ENCODE measurements around the gene MYOG.

The MYOG gene

GRCh38 chr1:203085528-203086406, at the start of gene MYOG:
Gene MYOG (minus strand): TSS chr1:203086012. CDS start chr1:203085961, 51 bp downstream.
- Mint-ChIP-seq H3K27me3 (peaks cover 7% of the 10 kb centered on the region), H3K4me1 (no peaks in the 10 kb centered on the region), H3K9me3 (no peaks in the 10 kb centered on the region), H3K27ac (no peak within 1 kb of the TSS), H3K36me3 (ENCODE audit: low read depth) (no peaks in the 10 kb centered on the region), H3K4me3 (no peak within 1 kb of the TSS)
- DNase-seq, result no peak
- ATAC-seq, result no peak

- H3K4me3 Mint-ChIP-seq, result no peak overlapping the region
- peaks cover 12% of the 10 kb centered on the region for H3K27me3 Mint-ChIP-seq
- H3K36me3 Mint-ChIP-seq (ENCODE audit: low read depth), result no peaks in the 10 kb centered on the region
- H3K9me3 Mint-ChIP-seq, result no peaks in the 10 kb centered on the region
- ATAC-seq (no peak), DNase-seq (no peak)
- no peak overlapping the region for H3K27ac Mint-ChIP-seq
- peaks cover 4% of the 10 kb centered on the region for H3K4me1 Mint-ChIP-seq
Measured at GRCh38 chr1:203133970-203134725, 48.3 kb upstream of the MYOG start.

- H3K9me3 Mint-ChIP-seq, result no peaks in the 10 kb centered on the region
- ATAC-seq (no peak), DNase-seq (no peak)
- H3K36me3 Mint-ChIP-seq (ENCODE audit: low read depth), result no peaks in the 10 kb centered on the region
- H3K27me3 Mint-ChIP-seq, result peaks cover 31% of the 10 kb centered on the region
- peaks cover 10% of the 10 kb centered on the region for H3K4me1 Mint-ChIP-seq
- H3K4me3 Mint-ChIP-seq, result no peak overlapping the region
- H3K27ac Mint-ChIP-seq, result no peak overlapping the region
Measured at GRCh38 chr1:203131548-203132200, 45.9 kb upstream of the MYOG start.

DNA sequence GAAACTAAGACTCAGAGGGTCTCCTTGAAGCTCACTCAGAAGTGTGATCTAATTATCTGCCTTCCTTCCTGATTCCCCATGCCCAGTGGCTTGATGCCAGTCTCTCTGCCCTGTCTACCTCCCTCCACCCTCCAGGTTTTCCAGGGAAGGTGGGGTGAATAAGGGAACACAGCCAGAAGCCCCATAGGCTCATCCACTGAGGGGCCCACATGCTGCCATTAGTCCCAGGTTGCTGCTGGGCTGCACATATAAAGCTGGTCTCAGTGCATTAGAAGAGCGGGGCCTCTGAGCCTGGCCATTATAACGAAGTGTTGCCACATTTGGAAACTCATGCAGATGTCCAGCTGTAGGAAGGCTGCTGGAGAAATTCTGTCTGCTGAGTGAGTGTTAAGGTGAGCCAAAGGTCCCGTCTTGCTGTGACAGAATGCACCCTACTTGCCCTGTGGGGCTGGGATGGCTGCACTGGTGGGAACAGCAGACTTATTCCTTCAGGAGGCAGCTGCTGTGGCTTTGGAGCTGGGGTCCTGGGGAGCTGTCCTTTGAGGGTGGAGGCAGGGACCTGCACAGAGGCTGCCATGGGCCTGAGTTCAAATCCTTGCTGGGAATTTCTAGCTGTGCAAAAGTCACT, 44.7 kb upstream of the MYOG start:
- no peak for ATAC-seq
- Mint-ChIP-seq H3K36me3 (ENCODE audit: low read depth) (no peaks in the 10 kb centered on the region), H3K4me3 (no peak overlapping the region), H3K27ac (no peak overlapping the region), H3K4me1 (peaks cover 5% of the 10 kb centered on the region), H3K9me3 (no peaks in the 10 kb centered on the region), H3K27me3 (peaks cover 39% of the 10 kb centered on the region)
- no peak for DNase-seq

DNA sequence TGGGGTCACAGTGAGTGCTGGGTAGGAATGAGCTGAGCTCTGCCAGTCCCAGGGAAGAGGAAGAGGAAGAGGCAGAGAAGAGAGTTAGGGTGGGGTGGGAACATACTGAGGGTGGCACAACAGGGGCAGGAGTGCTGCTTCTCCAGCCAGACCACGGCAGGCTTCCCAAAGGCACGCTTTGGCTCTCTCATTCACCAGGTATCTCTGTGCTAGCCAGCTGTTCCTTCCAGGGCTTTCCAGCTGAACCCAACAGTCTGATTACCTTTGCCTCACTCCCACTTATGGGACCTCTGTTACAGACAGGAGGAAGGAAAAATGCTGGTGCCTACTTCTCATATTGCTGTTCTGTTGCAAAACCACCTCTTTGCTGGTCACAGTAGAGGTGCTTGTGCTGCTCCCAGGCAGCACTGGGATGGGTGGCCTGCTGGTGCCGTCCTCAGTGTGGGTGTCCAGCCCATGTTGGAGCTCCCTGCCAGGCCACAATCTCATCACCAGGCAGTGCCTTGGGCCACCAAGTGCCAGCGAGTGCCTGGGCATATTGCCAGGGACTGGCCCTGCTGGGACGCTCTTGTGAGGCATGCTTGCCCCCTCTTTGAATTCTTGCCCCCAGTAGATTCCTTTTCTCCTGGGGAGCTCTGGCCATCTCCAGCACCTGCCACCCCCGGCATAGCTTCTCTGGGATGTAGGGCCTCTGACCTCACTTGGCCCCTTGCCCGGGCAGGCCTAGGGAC, 43.9 kb upstream of the MYOG start:
- H3K27ac Mint-ChIP-seq, result no peak overlapping the region
- H3K36me3 Mint-ChIP-seq (ENCODE audit: low read depth), result no peaks in the 10 kb centered on the region
- H3K27me3 Mint-ChIP-seq, result peaks cover 47% of the 10 kb centered on the region
- no peak for DNase-seq
- H3K4me3 Mint-ChIP-seq, result no peak overlapping the region
- no peaks in the 10 kb centered on the region for H3K9me3 Mint-ChIP-seq
- ATAC-seq, result no peak
- H3K4me1 Mint-ChIP-seq, result peaks cover 5% of the 10 kb centered on the region

GRCh38 chr1:203128716-203129500, 43.1 kb upstream of the MYOG start:
- DNase-seq (no peak), ATAC-seq (peak; percentile 13)
- Mint-ChIP-seq H3K27me3 (peaks cover 50% of the 10 kb centered on the region), H3K36me3 (ENCODE audit: low read depth) (no peaks in the 10 kb centered on the region), H3K4me3 (no peak overlapping the region), H3K27ac (no peak overlapping the region), H3K9me3 (no peaks in the 10 kb centered on the region), H3K4me1 (peaks cover 5% of the 10 kb centered on the region)

- DNase-seq (no peak), ATAC-seq (no peak)
- Mint-ChIP-seq H3K27ac (no peak overlapping the region), H3K4me3 (no peak overlapping the region), H3K27me3 (peaks cover 55% of the 10 kb centered on the region), H3K9me3 (no peaks in the 10 kb centered on the region), H3K36me3 (ENCODE audit: low read depth) (no peaks in the 10 kb centered on the region), H3K4me1 (peaks cover 5% of the 10 kb centered on the region)
Measured at GRCh38 chr1:203128431-203128715, 42.6 kb upstream of the MYOG start.

DNA sequence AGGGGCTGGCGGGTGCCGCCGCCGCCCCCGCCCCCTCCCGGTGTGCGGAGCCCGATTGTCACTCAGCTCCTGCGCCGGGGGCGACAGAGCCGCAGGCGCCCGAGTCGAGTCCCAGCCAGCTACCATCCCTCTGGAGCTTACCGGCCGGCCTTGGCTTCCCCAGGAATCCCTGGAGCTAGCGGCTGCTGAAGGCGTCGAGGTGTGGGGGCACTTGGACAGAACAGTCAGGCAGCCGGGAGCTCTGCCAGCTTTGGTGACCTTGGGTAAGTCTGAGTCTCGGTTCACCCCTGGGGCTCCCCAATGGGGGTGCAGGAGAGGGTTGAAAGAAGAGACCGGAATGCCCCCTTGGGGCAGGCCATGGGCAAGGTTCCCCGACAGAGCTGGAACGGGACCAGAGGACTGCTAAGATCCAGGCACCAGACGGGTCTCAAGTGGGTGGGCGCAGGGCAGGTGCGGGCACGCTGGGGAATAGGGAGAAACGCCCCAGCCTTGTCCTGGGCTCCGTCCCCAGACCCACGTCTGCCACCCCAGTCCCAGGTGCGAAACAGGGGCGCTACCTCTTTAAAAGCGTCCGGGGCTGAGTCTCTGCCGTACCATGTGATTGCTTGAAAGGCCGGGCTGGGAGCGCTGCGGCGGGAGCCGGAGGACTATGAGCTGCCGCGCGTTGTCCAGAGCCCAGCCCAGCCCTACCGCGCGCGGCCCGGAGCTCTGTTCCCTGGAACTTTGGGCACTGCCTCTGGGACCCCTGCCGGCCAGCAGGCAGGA, 42.0 kb upstream of the MYOG start, which contains the start of gene ADORA1:
Gene ADORA1 (plus strand): TSS at position 61 of the 765 bp plus-strand sequence. CDS start 1,116 bp downstream, outside the sequence.
- Mint-ChIP-seq H3K27me3 (peaks cover 55% of the 10 kb centered on the region), H3K9me3 (no peaks in the 10 kb centered on the region), H3K4me1 (peaks cover 5% of the 10 kb centered on the region), H3K4me3 (no peak within 1 kb of the TSS), H3K36me3 (ENCODE audit: low read depth) (no peaks in the 10 kb centered on the region), H3K27ac (no peak within 1 kb of the TSS)
- DNase-seq (peak; percentile 8), ATAC-seq (peak; percentile 26)

- no peak for DNase-seq
- Mint-ChIP-seq H3K4me3 (no peak overlapping the region), H3K36me3 (ENCODE audit: low read depth) (no peaks in the 10 kb centered on the region), H3K9me3 (no peaks in the 10 kb centered on the region), H3K27ac (no peak overlapping the region), H3K27me3 (peaks cover 55% of the 10 kb centered on the region), H3K4me1 (peaks cover 5% of the 10 kb centered on the region)
- no peak for ATAC-seq
Measured at GRCh38 chr1:203126866-203127665, 41.3 kb upstream of the MYOG start.

DNA sequence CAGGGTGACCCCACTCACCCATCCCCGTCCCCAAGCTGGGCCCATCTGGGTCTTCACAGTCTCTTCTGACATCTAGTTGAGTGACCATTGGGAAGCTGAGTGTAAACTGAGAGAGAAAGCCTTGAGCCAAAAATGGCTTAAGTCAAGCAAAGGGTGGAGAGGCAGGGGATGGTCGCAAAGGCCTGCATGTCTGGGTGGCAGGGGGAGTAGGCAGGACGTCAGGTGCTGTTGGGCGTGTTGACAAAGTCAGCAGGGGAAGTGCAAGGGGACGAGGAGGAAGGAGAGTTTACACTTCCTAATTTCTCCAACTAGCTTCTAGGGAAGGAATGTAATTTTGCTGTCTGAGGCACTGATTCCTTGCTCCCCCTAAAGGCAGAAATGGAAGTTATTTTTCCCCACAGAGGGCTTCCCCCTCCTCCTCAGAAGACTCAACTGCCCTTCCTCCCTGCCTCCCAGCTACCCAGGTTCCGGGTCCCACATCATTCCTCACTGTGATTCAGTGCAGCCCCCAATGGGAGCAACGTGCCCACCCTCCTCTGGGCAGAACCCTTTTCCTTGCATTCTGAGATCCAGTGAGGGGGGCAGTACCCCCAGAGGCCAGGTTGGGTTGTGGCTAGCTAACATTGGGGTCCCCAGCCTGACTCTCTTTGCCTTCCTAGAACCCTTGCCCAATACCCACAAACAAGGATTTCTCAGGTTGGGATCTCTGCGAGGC, 40.5 kb upstream of the MYOG start:
- no peaks in the 10 kb centered on the region for H3K36me3 Mint-ChIP-seq (ENCODE audit: low read depth)
- ATAC-seq, result no peak
- DNase-seq, result no peak
- no peak overlapping the region for H3K4me3 Mint-ChIP-seq
- peaks cover 61% of the 10 kb centered on the region for H3K27me3 Mint-ChIP-seq
- peaks cover 5% of the 10 kb centered on the region for H3K4me1 Mint-ChIP-seq
- no peaks in the 10 kb centered on the region for H3K9me3 Mint-ChIP-seq
- H3K27ac Mint-ChIP-seq, result no peak overlapping the region

- no peaks in the 10 kb centered on the region for H3K9me3 Mint-ChIP-seq
- ATAC-seq, result no peak
- peaks cover 9% of the 10 kb centered on the region for H3K4me1 Mint-ChIP-seq
- H3K36me3 Mint-ChIP-seq (ENCODE audit: low read depth), result no peaks in the 10 kb centered on the region
- no peak for DNase-seq
- H3K27ac Mint-ChIP-seq, result no peak overlapping the region
- peaks cover 71% of the 10 kb centered on the region for H3K27me3 Mint-ChIP-seq
- no peak overlapping the region for H3K4me3 Mint-ChIP-seq
Measured at GRCh38 chr1:203124546-203125317, 38.9 kb upstream of the MYOG start.

Measured in activated naive CD8-positive, alpha-beta T cell treated with anti-CD3 and anti-CD28 coated beads, Interleukin-2, amount 50 U/mL, for 24 hours (primary cell).